ENCODE measurements around the gene SERPINF2.
"Not testable (repeated sequence)": the region's sequence is repeated elsewhere in the genome, so short reads cannot be mapped to it uniquely, and the experiment has no call there.

Gene SERPINF2

DNA sequence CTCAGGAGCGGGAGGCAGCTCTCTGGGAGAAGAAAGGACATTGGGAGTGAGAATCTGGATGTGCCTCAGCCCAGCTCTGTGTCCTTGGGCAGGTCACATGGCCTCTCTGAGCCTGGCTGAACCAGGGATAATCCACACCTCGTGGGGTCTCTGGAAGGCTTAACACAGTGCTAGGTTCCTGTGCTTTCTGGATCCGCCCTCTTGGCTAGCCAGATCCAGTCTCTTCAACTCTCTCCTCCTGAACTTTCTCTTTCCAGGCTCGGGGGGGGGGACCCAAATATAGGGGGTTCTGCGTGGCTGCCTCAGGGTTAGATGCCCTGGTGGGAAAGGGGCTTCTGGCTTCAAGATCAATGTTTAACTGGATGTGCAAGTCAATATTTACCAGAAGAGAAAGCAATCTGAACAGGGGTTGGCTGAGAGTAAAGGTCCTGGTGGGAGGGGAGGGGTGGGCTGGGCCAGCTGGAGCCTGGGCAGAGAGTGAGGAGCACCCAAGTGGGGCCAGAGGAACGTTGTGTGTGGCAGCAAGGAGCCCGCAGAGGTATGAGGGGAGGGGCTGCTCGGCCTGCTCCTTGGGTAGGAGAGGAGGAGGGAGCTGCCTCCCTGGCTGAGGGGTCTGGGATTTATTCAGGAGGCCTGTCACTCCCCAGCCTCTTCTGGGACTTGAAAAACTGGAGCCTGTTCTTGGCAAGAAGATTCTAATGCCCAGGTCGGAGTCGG is at the start of gene SERPINF2:
Gene SERPINF2 (plus strand): TSS at position 501 of the 717 bp plus-strand sequence. CDS start 2,125 bp downstream, outside the sequence.
- DNase-seq (ENCODE audit: low read depth in 2 of 2) = no peak

DNA sequence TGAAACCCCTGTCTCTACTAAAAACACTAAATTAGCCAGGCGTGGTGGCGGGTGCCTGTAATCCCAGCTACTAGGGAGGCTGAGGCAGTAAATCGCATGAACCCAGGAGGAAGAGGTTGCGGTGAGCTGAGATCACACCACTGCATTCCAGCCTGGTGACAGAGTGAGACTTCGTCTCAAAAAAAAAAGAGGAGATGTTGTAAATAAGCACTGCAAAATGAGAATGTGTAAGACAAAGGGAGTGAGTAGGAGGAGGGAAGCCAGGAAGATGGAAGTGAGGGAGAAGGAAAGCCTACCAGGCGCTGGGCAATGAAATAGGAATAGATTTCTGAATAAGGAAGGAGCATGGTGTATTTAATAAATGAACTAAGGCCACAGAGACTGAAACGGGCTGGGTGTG is 49.3 kb upstream of the SERPINF2 start:
- no peak for DNase-seq (ENCODE audit: low read depth in 2 of 2)

DNA sequence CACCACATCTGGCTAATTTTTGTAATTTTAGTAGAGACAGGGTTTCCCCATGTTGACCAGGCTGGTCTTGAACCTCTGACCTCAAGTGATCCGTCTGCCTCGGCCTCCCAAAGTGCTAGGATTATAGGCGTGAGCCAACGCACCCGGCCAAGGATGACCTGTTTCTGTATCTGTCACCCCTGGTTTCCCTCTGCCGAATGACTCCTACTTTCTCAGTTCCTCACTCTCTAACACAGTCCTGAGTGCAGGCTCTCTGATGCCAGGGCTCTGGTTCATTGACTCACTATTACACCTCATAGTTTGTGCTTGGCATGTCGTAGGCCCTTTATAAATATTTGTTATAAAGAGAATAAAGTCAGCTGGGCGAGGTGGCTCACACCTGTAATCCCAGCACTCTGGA is 47.3 kb upstream of the SERPINF2 start:
- no peak for DNase-seq (ENCODE audit: low read depth in 2 of 2)

DNA sequence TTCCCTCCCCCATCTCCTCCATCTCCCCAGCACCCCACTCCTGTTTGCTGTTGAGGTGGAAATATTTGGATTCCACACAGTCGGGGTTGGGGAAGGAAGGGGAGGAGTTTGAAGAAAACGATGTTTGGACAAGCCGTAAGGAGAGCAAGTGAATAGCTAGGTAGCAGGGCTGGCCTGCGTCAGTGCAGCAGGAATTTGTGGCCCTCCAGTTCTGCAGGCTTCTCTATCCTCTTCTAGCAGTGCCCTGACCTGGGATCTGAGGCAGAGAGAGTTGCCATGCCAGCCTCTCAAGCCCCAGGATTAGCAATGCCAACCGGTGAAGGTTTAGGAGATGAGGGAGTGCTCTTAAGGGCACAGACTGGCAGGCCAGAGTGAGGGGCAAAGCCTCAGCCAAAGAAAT is 45.0 kb upstream of the SERPINF2 start:
- DNase-seq (ENCODE audit: low read depth in 2 of 2) = no peak

DNA sequence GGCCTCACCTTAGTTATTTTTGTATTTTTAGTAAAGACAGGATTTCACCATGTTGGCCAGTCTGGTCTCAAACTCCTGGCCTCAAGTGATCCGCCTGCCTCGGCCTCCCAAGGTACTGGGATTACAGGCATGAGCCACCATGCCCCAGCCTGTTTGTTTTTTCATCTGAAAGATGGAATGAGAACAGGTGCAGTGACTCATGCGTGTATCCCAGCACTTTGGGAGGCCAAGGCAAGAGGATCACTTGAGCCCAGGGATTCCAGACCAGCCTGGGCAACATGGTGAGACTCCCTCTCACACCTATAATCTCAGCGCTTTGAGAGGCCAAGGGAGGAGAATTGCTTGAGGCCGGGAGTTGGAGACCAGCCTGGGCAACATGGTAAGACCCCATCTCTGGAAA is 42.8 kb upstream of the SERPINF2 start:
- not testable (repeated sequence) for DNase-seq (ENCODE audit: low read depth in 2 of 2)

DNA sequence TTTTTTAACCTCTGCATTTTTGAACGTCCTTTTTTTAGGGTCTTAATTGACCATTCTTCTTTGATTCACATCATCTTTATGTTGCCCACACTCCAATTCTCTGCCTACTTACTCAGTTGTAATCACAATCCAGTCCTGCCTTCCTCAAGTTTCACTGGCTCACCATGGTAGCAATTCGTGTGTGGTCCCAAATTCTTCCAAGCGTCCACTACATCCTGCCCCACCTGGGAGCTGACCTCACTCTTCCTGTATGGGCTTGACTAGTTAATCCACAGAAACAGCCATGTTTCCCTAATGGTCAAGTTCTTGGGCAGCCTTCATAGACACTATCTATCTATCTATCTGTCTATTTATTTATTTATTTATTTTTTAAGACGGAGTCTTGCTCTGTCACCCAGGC is 39.6 kb upstream of the SERPINF2 start:
- no peak for DNase-seq (ENCODE audit: low read depth in 2 of 2)

DNA sequence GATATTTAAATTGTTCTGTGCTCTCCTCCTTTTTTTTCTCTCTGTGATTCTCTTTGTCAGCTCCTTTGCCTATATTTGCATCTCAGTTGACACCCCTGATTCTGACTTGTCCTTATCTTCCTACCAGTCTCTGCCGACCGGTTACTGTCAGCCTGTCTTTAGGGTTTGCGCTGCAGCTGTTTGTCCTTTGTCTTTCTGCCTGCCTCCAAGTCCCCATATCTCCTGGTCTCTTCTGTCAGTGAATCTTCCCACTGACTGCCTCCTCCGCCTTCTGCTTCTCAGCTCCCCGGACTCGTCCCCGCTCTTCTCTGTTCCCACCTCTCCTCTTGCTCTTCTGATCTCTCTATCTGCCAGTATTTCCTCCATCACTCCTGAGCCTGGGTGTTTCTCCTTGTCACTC is 37.7 kb upstream of the SERPINF2 start:
- DNase-seq (ENCODE audit: low read depth in 2 of 2) = no peak

DNA sequence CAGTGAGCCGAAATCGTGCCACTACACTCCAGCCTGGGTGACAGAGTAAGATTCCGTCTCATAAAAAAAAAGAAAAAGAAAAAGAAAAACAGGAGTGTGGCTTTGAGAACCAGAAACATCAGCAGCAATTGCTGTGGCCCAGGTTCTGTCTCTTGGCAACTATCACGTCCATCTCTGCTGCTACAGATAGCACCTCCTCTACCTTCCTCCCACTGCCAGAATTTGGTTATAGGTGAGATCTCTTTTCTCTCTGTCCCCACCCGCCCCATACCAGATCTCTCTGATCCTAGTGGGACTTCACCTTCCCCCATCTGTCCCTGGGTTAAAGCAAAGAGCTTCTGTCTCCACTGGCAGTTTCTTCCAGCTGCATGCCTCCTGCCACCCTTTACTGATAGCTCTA is 35.6 kb upstream of the SERPINF2 start:
- no peak for DNase-seq (ENCODE audit: low read depth in 2 of 2)

DNA sequence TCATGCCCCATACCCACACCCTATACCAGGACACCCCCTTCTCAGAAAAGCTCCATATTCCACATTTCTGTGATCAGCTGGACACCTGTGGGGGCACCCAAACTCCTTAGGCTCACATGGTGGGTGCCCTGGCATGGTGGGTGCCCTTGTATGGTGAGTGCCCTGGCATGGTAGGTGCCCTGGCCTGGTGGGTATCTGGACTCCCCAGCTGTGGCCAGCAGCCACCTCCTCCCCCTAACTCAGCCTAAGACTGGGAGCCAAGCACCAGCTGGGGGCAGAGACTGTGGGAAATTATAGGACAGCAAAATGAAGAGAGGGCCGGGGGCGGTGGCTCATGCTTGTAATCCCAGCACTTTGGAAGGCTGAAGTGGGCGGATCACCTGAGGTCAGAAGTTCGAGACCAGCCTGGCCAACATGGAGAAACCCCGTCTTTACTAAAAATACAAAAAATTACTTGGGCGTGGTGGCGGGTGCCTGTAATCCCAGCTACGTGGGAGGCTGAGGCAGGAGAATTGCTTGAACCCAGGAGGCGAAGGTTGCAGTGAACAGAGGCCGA is 33.8 kb upstream of the SERPINF2 start:
- not testable (repeated sequence) for DNase-seq (ENCODE audit: low read depth in 2 of 2)

DNA sequence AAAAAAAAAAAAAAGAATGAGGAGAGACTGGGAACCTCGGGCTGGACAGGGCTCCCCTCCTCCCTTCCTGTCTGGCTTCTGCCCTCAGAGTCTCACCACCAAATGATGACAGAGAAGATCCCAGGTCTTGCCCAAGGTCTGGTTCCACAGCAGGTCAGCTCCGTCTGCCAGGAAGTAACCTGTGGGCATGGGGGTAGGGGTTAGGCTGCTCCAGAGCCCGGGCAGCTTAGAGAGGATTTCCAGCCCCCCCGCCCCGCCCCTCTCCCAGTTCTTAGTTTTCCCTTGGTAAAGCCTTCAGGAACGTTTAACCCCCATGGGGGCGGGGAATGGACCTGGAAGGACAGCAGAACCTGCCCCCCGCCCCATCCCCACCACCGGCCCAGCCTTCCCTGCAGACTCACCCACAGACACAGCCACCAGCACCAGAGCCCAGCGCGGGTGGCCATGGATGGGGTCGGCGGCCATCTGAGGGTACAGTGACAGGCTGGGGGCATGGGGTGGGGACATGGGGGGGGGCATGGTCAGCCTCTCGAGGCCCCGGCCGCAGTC is 33.2 kb upstream of the SERPINF2 start:
- DNase-seq (ENCODE audit: low read depth in 2 of 2) = no peak

DNA sequence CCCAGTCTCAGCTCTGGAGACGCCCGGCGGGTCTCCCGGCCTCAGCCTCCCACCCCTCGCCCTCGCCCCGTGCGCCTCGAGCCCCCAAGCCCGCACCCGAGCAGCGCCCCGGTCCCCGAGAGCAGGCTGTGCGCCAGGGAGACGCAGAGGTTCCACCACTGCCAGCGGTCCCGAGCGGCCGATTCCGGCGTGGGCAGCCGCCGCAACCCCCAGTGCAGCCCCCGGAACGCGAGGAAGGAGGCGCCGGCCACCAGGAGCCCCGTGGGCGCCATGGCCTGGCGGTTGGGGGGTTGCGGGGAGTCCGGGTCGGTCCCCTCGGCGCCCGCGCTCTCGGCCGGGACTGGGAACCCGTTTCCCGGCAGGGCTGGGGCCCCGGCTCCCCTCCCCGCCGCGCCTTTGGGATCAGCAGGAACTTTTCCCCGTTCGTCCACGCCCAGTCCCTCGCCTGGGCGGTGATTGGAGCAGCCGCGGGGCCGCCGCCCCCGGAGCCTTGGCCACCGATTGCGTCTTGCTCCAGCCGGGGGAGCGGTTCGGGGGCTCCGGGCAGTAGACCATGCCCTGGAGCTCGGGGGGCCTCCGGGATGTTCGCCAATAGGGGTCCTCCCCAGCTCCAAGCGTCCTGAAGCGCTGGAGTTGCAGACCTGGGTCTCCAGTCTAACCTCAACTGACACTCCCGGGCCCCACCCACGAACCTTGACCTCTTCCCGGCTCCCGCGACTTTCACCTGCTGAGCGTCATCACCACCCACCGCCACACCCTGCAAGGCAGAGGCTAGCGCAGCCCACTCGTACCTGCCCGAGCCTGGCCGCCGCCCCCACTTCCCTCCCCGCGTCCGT is 32.5 kb upstream of the SERPINF2 start, which contains the start of gene TLCD2:
Gene TLCD2 (minus strand): TSS at position 407 of the 836 bp plus-strand sequence. CDS start 135 bp downstream, at position 272.
- DNase-seq (ENCODE audit: low read depth in 2 of 2) = no peak

DNA sequence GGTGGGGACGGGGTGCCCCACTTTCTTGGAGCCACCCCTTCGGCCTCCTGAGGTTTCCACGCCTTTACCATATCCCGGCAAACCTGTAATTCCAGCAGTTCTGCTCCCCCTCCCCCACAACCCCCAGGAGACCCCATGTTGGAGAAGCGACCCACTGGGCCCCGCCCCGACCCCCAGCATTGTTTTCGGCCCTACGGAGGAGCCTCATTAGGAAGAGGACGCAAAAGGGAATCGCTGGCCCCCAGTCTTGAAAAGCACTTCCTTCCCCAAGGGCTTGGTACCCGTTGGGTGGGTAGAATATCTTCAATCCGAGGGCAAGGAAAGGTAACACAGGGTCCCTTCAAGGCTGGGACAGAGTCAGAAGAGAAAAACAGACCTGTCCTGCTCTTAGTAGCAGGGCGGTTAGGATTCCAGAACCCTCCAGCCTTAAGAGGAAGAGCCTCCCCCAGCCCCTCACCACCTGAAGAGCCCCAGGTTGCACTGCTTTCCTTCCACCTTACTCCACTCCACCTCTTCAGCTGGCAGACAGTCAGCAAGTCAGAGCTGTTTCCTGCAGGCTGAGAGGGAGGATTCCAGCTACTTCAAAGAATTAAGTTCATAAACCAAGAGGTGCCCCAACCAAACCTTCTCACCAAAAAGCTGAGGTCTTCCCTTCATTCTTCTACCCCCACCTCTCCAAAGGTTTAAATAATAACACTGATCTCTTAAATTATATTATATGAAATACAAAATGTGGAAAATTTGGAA is 31.7 kb upstream of the SERPINF2 start:
- no peak for DNase-seq (ENCODE audit: low read depth in 2 of 2)

DNA sequence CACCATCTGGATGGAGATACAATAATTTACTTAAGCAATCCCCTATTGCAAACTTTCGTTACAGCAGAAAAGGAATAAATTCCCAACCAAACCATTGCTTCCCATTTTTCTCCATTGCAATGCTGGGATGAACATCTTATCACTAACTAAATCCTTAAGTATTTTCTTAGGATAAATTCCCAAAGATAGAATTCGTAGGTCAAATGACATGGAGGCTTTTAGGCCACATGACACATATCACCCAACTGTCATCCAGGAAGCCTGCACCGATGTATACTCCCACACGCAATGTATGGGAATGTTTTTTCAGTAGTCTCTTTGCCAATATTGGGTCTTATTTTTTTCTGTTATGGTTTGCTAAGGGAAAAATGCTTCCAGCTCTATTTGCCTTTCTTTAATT is 30.9 kb upstream of the SERPINF2 start:
- DNase-seq (ENCODE audit: low read depth in 2 of 2) = no peak

DNA sequence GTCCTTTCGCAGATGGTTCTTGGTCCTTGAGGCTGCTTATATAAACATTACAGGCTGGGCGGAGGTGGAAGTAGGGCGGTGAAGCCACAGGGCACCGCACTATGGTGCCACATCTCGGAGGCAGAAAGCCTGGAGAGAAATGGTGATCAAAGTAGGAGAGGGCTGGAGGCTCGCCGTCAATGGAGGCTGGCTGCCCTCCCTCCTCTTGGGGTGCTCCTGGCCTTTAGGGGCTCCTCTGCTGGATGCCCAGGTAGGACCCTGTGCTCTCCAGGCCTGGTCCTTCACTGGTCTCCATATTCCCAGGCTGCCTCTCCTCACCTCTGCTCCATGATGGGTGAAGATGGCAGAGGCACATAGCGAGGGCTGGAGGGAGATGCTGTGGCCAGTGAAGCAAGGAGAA is 30.4 kb upstream of the SERPINF2 start:
- no peak for DNase-seq (ENCODE audit: low read depth in 2 of 2)

DNA sequence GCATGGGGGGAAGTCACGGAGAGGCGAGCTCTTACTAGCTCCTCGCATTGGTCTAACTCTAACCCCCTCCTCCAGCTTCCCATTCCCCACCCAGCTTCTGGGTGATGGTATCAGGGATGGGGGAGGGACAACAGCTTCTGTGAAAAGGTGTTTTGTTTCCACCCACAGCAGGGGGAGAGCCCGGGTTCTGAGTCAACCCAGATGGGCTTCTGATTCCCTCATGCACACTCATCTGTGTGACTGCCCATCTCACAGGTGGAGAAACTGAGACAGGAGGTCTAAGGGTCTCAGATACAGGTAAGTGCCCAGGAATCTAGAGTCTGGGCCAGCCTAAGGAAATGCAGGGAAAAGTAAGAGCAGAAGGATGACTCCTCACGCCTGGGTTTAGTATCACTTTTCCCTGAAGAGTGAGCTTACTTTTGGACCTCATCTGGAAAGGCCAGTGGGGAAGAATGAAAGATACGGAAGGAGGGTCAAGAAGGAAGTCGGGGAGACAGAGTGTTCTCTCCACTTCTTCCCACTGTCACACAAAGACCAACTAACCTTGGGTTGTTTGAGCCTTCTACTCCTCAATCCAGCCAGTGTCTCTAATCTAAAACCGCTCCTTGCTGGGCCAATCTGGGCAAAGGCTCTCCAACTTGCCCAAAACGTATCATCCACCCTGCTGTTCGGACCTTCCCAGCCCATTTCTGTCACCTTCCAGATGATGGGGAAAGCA is 29.4 kb upstream of the SERPINF2 start:
- DNase-seq (ENCODE audit: low read depth in 2 of 2) = no peak

DNA sequence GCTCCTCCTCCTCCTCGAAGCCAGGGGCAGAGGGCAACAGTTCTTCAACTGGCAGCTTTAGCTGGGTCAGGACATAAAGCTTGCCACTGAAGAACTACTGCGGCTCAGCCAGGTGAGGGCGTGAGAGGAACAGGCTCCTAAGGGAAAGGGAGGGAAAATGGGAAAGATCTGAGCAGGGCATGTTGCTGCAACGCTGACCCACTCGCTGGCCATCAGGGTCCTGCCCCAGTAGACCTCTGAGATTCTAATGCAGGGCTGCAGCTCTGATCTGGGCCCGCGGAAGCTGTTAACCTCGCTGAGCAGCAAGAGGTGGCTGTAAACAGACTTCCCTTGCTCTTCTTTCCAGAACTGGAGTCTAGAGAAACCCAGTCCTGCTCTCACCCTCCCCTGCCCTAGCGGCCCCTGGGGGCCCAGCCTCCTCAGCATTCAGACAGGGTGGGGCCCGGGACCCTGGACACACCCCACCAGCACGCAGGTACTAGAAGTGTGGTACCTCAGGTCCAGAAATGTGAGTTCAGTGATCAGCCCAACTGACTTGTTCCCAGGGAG is 28.7 kb upstream of the SERPINF2 start:
- DNase-seq (ENCODE audit: low read depth in 2 of 2) = no peak

DNA sequence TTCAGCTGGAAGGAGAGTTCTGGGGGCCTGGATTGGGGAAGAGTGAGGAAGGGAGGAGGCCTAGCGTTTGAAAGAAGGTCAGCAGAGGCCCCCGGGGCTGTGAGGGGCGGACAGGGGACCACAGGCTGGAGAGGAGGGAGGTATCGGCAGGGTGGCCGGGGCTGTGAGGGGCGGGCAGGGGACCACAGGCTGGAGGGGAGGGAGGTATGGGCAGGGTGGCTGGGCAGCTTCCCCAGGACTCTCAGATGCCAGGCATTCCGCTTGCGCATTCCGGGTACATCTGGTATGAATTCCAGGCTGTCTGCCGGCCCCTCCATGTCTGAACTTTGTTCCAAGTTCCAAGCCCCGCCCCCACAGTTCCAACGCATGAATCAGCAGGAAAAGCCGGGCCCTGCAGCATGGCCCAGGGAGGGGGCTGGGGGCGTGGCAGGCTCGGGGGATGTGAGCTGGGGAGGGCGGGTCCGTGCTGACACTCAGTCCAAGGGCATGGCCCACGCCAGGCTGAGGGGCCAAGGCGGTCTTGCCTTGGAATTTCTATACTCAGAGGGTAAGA is 28.2 kb upstream of the SERPINF2 start:
- no peak for DNase-seq (ENCODE audit: low read depth in 2 of 2)

DNA sequence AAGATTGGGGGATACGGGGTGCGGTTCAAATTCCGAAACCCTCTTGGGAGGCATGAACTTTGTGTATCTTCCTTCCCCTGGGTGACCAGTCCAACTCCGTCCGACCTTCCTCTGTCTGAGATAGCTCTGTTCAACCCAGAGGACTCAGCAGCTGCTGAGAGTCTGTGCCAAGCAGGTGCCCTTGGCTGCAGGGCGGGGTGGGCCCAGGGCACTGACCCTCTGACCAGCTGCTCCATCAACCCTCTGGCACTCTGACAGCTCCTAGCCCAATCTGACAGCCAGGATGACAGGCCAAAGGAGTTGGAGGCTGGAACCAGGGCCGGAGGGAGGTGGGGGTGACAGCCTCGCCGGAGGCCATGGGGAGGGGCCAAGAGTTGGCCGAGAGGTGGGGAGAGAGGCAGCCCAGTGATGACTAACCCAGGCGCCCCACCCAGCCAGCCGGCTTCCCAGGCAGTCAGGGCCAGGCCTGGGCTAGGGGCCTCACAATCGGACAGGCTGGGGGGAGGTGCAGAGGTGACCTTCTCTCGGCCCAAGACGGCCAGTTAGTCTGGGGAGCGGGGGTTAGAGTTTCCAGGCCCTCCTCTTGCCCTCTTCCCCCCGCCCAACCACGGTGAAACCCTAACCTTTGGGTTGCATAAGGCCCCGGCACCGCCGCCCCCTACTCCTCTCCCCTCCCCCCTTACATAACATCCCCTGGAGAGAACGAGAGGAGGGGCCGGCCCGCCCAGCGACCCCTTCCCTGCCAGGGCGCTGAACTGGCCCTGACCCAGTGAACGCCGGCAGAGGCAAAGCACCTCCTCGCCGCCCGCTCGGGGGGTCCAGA is 27.5 kb upstream of the SERPINF2 start:
- no peak for DNase-seq (ENCODE audit: low read depth in 2 of 2)

DNA sequence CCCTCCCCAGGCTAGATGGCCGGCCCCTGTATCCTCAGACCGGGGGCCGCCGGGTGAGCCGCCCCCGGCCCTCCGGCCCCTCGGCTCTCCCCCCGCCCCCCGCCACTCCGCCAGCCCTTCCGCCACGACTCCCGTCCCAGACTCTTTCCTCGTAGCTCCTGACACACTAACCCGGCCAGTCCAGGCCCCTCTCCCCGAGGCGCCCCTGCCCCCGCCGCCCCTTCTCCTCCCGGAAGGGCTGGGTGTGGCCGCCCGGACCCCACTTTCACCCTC is 26.9 kb upstream of the SERPINF2 start:
- no peak for DNase-seq (ENCODE audit: low read depth in 2 of 2)
